SW 1271 (cell line): ENCODE results near the gene ATP2B2.

ENCODE experiments used
- DNase-seq, 2 experiments: peaks; one replicate each; lab custom pipeline; 2025; lab: John Stamatoyannopoulos, UW

The ATP2B2 gene

DNA sequence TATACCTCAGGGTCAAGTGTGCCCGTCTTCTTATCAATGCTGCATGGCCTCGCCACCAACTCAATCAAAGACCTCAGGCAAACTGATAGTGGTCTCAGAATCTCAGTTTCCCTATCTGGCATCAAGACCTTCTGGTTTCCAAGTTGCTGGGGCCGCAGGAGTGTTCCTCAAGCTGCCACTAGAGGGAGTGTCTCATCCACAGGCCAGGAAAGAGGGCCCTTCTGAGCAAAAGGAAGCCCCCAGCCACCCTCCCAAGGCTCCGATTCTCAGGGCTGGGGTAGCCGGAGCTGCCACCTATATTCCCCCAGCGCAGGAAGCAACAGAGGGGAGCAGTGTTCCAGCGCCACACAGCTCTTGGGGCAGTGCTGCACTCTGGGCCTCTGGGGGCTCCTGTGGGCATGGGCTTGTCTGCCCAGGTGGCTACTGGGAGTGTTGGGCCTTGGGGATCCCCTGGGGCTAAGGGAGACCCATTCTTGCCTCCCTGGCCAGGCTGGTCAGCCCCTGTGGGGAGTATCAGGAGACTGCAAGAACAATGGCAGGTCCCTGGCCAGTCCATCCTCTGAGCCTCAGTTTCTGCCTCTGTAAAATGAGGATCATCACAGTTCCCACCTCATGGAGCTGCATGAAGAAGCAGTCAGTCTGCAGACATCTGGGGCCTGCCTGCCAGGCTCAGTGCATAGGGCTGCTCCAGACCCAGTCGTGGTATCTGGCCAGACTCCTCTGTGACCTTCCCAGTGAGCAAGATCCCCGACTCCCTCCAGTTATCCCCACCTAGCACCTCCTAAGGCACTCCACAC is 161.0 kb downstream of the ATP2B2 start:
- DNase-seq: peak in 1 of 2 experiments; percentile 37

DNA sequence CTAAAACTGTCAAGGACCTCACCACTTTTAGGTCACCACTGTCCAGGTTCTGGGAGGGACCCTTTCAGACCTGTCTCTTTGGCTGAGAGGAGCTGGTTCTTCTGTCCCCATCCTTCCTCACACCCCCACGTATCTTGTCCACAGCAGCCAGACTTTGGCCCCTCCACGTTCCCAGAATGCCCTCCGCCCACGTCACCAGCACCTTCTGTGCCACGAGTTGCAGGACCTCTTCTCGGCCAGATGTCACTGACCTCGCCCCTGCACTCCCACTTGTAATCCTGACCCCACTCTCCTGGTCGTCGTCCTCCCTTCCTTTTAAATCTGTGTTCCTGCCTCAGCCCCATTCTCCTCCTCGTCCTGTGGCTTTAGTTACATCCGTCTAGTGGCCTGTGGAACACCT is 161.9 kb downstream of the ATP2B2 start:
- DNase-seq: no peak

DNA sequence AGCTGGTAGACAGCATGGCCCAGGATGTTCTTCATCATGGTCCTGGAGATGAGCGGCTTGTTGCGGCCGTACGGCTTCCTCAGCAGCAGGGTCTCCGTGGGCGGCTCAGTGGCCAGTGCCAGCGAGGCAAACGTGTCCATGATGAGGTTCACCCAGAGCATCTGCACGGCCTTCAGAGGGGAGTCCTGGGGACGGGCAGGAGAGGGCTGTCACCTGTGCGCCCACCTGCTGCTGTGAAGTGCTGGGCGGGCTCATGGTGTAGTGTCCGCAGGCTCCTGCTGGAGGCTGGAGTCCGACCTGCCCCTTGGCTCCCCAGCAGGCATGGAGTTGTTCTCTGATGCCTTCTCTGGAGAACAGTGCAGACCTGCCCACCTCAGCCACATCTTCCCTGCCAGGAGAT is 162.6 kb downstream of the ATP2B2 start:
- DNase-seq: no peak

DNA sequence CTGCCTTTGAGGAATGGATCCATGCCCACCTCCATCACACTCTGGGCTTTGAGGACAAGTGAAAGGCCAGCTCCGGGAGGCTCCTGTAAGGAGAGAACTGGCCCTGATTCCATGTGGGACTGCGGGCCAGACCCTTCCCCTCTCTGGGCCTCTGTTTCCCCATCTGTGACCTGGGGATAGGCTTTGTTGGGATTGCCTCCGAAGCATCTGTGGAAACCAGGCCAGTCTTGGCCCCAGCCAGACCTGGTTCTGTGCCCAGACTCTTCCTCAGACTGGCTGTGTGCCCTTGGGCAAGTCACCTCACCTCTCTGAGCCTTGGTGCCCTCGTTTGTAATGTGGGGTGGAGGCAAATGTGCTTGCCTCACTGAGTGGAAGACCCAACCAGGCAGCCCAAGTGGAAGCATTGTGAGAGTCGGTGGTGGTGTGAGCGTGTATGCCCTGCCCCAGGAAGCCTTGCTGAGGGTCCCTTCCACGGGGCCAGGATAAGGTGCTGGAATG is 163.4 kb downstream of the ATP2B2 start:
- DNase-seq: no peak

DNA sequence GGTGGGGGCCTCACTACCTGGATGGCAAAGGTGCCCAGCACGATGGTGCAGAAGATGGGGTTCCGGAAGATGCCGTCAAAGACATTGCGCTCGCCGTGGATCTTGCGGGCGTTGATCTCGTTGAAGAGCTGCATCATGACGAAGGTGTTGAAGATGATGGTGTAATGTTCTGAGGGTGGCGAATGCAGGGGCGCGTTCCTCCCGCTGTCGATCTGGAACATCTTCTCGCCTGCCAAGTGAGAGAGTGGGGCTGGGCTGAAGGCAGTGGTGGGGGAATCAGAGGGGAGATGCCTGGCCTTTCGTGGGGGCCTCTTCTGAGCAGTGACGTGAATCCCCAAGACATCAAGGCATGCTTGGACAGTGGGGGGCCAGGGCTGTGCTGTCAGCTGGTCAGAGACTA is 164.9 kb downstream of the ATP2B2 start:
- no peak for DNase-seq

DNA sequence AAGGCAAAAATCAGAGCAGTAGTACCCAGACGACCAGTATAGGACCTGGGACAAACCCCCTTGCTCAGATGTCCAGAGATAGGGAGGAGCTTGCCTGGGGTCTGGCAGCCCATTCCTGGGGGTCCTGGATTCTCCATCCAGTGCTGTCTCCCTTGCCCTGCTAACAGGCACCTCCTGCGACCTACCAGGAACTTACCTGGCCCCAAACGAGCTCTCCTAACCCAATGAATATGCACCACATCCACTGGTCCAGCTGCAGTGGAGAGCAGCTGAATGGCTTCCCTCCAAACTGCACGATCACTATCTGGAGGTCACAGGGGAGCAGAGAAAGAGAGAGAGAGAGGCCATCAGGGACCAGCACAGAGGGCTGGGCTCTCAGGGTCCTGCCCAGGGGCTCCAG is 165.3 kb downstream of the ATP2B2 start:
- DNase-seq: no peak

DNA sequence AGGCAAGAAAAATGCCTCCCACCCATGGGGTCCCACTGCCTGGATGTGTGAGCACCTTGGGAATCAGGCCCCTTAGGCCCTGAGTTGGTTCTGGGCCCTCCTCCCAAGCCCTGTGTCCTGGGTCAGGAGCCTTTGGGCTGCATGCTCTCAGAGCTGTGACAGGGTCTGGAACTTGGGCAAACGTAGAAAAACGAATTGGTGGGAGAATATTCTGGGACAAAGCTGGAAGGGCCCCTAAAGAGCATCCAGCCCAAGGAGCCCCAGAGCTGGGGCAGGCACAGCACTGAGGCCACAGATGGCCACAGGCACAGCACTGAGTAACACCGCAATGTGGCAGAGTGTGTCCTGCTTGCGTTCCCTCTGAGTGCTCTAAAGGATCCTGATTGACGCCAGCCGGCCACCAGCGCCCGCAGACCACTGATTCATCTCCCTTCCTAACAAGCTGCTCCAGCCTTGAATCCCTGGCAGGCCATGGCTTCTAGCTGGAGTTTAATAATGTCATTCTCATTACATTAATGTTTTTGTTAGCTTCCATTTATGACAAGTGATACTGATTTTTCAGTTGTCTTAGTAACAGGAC is 165.9 kb downstream of the ATP2B2 start:
- DNase-seq: no peak

DNA sequence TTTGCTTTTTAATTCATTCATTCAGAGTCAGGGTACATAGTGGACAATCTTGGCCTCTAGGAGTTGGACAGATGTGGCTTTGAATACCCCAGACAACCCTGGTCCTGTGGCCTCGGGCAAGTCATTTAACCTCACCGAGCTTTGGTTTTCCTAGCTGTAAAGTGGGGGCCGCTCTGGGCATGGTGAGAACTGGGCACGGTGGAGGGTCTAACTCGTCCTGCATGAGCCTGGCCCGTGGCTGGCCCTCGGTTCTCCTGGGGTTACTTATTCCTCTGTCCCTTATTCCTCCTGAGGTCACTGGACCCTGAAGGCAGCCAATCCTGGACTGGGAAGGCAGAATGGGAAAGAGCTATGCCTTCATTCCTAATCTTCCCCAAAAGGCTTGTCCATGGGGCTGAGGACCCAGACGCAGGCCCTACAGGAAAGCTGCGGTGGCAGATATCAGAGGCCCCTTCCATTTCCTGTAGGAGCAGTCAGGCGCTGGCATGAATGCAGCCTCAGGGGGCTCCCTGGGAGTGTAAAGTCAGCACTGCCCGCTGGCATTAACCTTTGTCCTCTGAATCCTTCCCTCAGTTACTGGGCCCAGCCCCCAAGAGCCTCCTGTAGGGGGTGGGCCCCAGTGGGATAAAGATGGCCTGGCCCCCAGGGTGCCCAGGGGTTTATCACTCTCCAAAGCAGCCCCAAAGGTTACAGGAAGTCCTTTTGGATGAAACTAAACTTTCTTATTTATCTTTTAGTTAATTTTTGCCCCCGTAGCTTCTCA is 166.6 kb downstream of the ATP2B2 start:
- DNase-seq: no peak

DNA sequence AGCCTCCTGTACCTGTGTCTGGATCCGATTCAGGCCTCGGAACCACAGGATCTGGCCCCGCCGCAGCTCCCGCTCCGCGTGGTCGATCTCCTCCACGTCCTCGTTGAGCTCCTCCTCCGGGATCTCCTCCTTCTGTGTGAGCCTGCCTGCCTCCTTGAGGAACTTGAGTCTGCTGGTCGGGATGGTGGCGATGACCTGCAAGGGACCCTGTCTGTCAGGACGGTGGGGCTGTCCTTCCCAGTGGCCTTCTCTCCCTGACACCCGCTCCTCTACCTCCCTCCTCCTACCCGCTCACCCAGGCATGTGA is 167.3 kb downstream of the ATP2B2 start:
- no peak for DNase-seq

DNA sequence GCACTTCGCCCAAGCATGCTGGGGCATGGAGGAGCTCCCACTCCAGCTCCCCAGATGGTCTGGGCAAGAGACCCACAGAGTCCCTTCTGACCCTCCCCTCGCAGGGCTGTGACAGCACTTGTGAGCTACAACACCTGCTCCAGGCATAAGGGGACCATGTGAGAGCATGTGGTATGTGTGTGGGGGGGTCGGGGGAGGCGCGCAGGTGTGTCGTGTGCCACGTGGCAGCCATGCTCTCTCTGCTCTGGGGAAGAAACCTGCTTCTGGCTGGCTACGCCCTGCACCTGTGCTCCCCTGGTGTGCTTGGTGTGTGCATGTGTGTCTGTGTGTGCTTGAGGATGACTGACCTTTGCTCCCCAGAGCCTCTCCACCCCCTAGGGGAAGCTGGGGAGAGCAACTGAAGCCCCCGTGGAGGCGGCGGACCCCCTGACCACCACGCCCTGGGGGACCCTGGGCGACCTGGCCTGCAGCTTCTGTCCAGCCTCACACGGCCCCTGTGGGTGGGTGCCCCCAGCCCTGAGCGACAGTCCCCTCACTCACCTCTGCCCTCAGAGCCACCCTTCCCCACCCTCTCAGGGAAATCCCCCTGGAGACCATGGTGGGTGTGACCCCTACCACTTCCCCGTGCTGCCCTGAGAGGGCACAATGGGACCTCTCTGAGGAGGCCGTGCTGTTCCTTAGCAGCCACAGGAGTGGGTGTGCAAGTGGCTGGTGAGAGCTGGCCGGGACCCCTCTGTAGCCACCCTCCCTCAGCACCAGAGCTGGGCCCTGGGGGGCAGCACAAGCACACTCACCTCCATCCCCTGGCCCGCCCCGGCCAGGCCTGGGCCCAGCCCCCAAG is 167.8 kb downstream of the ATP2B2 start:
- no peak for DNase-seq

DNA sequence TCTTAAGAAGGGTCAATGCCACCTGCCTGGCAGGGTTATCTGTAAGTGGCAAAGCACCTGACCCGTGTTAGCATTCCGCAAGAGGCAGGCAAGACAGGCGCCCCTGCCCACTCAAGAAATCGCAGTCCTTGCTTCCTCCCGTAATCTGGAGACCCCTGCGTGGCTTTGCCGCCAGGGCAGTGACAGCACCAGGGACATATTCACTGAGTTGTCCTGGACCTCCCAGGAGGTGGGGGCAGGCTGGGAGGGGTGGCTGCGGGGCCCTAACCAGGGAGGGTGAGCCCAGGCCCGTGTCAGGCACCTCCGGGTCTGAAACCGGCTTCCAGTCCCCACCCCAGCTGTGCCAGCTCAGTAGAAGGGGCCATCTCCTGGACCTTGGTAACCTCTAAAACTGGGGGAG is 168.6 kb downstream of the ATP2B2 start:
- no peak for DNase-seq

DNA sequence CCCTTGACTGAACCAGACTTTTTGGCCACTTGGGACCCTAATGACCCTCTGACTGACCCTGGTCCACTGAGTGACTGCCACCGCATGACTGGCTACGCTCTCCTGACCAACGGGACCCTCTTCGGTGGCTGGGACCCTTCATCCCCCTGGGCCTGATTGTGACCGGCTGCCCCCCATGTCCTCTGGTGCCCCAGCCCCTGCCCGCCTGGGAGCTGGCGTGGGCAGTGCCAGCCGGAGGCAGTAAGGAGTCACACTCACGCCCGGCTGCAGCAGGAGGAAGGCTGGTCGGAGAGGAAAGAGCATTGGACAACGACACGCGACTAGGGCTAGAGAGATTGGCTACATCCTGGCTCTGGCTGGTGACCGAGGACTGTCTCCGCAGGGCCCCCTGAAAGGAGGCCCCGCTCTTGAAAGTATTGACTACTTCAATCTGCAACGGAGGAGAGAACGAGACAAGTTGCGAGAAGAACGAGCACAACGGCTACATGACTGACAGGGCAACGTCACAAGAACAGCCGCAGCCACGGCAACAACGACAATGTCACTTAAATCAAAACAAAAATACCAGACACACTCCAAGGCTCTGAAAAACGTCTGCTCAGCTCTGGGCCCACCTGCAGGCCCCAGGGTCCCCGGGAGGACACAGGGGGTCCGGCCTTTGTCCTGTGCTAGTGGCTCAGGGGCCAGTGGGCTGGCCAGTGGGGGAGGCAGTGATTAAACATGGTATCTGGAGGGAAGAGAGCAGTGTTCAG is 169.3 kb downstream of the ATP2B2 start:
- no peak for DNase-seq

DNA sequence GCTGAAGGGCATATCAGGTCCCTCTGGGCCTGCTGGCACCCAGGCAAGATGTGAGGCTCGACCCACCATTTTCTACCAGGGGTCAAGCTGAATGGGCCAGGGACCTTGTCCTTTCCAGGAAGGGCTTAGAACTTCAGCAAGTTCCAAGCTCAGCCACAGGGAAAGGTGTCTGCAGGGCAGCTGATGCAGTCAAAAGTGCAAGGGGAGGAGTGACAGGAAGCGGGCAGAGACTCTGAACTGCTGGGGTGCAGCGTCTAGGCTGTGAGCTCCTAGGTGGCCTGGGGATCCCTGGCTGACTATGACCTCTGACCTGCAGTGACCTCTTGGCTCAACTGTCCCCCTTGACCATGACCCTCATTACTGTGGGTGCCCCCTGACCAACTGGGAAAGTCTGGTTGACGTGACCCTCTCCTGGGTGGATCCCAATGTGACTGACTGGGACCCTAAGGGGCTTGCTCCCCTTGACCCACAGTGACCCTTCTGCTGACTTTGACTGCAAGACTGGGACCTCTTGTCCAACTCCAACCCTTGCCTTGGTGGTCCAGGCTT is 170.1 kb downstream of the ATP2B2 start:
- no peak for DNase-seq

DNA sequence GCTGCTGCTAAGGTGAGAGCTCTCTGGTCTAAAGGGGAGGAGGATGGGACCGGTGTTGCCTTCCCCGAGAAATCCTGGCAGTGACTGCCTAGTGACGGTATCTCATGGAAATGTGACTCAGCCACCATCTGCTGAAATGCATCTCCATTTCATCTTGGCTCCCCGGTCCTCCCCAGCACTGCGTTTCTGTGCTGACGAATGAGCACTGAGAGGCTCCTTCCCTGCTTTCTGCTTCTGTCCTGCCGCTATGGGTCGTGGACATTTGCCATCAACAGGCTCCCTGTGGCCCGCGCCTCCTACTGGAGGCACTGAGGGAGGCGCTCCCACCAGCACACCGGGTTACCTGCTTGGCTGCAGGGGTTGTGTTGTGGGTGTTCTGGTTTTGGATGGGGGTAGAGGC is 170.9 kb downstream of the ATP2B2 start:
- no peak for DNase-seq

DNA sequence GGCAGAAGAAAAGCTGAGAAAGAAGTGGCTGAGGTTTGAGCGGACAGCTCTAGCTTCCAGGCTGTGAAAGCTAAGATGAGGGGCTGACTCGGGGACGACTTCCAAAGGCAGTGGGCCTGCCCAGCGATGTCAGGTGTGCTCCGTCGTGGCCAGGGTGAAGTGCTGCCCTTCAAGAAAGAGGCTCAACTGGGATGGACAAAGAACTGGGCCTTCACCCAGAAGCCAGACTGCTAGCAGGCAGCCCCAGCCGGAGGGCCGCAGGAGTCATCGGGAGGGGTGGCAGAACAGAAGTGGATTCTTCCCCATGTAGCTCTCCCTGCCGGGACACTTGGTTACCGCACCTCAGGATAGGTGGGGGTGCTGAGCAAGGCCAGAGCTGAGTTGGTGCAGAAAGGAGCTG is 171.3 kb downstream of the ATP2B2 start:
- DNase-seq: no peak

DNA sequence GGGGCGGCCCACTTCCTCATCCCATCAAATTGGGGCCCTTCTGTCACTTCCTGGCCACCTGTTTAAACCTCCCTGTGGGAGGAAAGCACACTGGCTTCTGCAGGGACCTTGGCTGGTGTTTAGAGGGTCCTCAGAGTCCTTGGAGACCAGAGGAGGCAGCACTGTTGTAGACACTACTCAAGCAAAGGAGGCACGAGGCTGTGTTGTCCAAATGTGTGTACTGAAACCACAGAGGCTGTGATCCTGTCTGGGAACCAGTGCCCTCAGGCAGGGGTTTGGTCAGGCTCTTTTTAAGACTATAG is 172.1 kb downstream of the ATP2B2 start:
- DNase-seq: no peak

DNA sequence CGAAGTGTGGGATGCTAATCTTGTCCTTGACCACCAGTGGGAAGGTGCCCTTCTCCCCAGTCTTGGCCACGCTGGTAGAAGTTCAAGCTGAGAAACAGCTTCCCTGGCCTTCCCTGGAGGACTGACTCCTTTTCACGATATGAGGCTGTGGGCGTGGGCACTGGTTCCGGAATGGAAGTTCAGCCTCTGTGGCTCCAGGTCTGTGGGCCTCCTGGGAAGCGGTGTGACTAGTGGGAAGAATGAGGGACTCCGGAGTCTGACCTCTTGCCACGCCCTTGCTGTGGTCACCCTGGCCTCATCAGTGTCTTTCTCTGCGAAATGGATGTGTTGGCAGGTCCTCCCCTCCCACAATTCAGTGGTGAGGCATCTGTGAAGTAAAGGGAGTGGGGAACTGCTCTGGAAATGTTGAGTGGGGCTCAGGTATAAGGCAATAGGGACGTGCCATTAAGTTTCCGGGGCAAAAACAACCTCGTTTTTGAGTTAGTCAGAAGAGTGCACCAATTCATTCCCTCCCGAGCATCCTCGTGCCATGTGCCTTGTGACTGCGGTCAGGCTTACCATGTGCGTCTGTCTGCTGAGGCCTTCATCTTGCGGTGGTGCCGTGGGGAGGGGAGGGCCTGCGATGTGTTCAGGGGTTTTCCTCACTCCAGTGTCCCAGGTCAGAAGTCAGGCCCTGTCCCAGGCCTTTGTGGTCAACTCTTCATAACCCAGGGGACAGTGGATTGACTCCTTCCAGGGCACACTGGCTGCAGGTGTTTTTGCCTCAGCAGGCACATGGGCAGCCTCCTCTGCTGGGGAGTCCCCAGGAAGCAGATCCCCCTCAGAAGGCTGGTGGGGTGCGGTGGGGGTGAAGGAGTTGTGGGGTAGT is 172.7 kb downstream of the ATP2B2 start:
- DNase-seq: no peak

DNA sequence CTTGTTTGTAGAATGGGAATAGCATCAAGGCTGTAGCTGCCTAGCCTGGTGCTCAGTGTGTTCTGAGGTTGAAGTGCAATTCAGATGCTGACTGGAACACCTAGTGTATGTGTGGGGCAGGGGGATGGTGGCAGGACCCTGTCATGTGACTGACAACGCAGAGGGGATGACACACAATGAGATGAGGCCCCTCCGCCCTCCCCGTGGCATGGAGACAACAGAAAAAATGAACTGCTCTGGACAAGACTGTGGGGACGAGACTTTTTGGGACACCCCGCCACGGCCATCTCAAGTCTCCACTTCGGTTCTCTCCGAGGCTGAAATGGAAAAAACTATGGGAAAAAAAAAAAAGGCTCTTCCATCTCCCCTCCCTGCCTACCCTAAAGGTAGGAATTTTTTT is 174.1 kb downstream of the ATP2B2 start:
- DNase-seq: no peak

DNA sequence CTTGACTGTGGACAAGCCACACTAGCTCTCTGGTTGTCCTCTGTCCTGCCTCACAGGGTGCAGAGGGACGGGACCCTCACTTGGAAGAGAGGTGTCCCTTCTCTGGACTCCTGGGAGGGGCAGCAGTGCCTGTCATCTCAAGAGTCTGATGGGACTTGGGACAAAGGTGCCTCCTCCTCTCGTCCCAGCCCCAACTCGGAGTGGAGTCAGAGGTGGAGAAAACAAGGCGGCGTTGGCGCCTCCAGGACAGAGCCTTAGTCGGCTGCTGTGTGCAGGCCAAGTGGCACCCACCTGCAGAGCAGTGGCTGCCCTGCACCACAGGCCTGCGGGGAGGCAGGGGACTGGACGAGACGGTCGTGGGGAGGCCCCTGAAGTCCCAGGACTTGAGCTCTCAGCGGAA is 175.1 kb downstream of the ATP2B2 start:
- DNase-seq: no peak

DNA sequence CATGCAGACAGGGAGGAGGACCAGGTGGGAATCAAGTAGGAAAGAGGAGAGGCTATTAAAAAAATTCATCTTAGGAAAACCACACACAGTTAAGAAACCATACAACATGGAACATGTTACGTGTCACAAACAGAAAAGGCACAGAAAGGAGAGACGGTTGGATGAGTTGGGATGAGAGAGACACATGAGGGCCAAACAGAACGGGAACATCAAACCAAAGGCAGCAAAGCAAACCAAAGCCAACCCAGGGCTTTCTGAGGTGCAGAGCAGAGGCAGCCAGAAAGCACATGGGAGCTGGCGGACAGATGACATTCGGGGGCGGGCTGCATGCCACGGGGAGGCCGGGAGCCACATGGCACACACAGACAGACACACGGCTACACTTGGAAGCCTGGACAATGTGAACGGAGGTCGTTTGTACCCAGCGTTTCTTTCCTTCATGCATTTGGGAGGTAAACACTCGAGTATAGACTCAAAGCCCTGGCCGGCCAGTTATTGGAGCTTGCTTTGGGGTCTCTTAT is 175.8 kb downstream of the ATP2B2 start:
- no peak for DNase-seq
